Esophagus muscularis mucosa (tissue), 4 donors: ENCODE results near the gene FAN1. TPM values are rescaled to one million over a fixed set of nuclear protein-coding genes. Genes with fewer than 3 reads are reported as not detected.

ENCODE experiments used
- DNase-seq: peaks from one replicate; pipeline ENCODE4 v3.0.0-alpha.2; 2017; ENCODE audit errors: extremely low spot score
- H3K27ac ChIP-seq, 4 donors: fragments of 200-600 bp; sonication (generic); replicated peaks in 1 of 4; 1 replicate in 3 of 4; 2 replicates in 1 of 4; pipeline ENCODE4 v1.5.1; 2016 to 2019; ENCODE audit warnings: mild to moderate bottlenecking in 1 of 4
- H3K27me3 ChIP-seq, 4 donors: fragments of 200-600 bp; sonication (generic); one replicate each; pipeline versions ENCODE4 v1.5.1 to v1.6.0; 2016 to 2019
- H3K36me3 ChIP-seq, 4 donors: fragments of 200-600 bp; sonication (generic); one replicate each; pipeline ENCODE4 v1.5.1; 2016 to 2019
- H3K4me1 ChIP-seq, 4 donors: fragments of 200-600 bp; sonication (generic); one replicate each; pipeline ENCODE4 v1.5.1; 2016 to 2019
- H3K4me3 ChIP-seq, 4 donors: fragments of 200-600 bp; sonication (generic); 1 replicate in 2 of 4; 2 replicates in 2 of 4; pipeline ENCODE4 v1.5.1; 2016 to 2019; ENCODE audit warnings: mild to moderate bottlenecking in 4 of 4, moderate library complexity in 1 of 4
- H3K9me3 ChIP-seq, 4 donors: fragments of 200-600 bp; sonication (generic); 1 replicate in 3 of 4; 2 replicates in 1 of 4; pipeline ENCODE4 v1.5.1; 2016 to 2019
- EP300 ChIP-seq: sonication (generic); formaldehyde crosslinking; IDR thresholded peaks from one replicate; pipeline ENCODE4 v1.6.1; 2017; ENCODE audit warnings: antibody characterized with exemption
- POLR2A ChIP-seq: fragments of 450-650 bp; IDR thresholded peaks from one replicate; pipeline ENCODE4 v1.6.1; 2017; ENCODE audit warnings: antibody characterized with exemption, moderate library complexity, mild to moderate bottlenecking, low read depth
- POLR2AphosphoS5 ChIP-seq, 2 donors: sonication (generic); formaldehyde crosslinking; IDR thresholded peaks; one replicate each; pipeline ENCODE4 v1.6.1; 2017; ENCODE audit warnings: antibody characterized with exemption in 2 of 2
- WGBS: methylation state at CpG from one replicate; pipeline ENCODE4 v1.1.5; 2018; 5-methylcytosine and 5-hydroxymethylcytosine counted together
- intact Hi-C: fragments of 100-400 bp; cut with DNase I; formaldehyde crosslinking; loops from one replicate; pipeline ENCODE4 v1.15.1; 2023
- total RNA-seq, 4 donors: library from RNA; depleted of rRNA; stranded (reverse); fragments of >200 nt; gene quantifications; one replicate each; pipeline versions ENCODE4 v1.1.0 to v1.2.1, GENCODE V29; 2016
- TF ChIP-seq, protein P1 (sequence below), 3 experiments: fragments of 200-600 bp in 2 of 3; fragments of 450-650 bp in 1 of 3; sonication (generic) in 2 of 3; IDR thresholded peaks; one replicate each; pipeline ENCODE4 v1.5.1; 2017 to 2019; ENCODE audit warnings: antibody characterized with exemption in 3 of 3, mild to moderate bottlenecking in 2 of 3, moderate library complexity in 1 of 3

The FAN1 gene
- total RNA-seq, 4 donors from 2014 or later: 13.6 to 18.7 (median 17.4) TPM

- Histone ChIP-seq H3K4me1 (peaks cover 0 to 33% (median 7%) of the 10 kb centered on the region in 4 donors), H3K27me3 (no peaks in the 10 kb centered on the region), H3K27ac (peak overlapping the region; percentile 24 to 65 (median 25)), H3K4me3 (no peak overlapping the region), H3K9me3 (no peaks in the 10 kb centered on the region), H3K36me3 (peaks cover 52 to 100% (median 85%) of the 10 kb centered on the region in 4 donors)
- no peak for DNase-seq
- TF ChIP-seq EP300: no peak
- TF ChIP-seq POLR2A: no peak
- TF ChIP-seq POLR2AphosphoS5 (IDR thresholded peaks at IDR 0.05): no peak
- TF ChIP-seq, protein P1, sequence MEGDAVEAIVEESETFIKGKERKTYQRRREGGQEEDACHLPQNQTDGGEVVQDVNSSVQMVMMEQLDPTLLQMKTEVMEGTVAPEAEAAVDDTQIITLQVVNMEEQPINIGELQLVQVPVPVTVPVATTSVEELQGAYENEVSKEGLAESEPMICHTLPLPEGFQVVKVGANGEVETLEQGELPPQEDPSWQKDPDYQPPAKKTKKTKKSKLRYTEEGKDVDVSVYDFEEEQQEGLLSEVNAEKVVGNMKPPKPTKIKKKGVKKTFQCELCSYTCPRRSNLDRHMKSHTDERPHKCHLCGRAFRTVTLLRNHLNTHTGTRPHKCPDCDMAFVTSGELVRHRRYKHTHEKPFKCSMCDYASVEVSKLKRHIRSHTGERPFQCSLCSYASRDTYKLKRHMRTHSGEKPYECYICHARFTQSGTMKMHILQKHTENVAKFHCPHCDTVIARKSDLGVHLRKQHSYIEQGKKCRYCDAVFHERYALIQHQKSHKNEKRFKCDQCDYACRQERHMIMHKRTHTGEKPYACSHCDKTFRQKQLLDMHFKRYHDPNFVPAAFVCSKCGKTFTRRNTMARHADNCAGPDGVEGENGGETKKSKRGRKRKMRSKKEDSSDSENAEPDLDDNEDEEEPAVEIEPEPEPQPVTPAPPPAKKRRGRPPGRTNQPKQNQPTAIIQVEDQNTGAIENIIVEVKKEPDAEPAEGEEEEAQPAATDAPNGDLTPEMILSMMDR (IDR thresholded peaks at IDR 0.05): no peak
- WGBS: 78% methylated on average over 14 of the region's 14 CpGs
- intact Hi-C loops: no loop called here
These were observed 19.0 kb downstream of the FAN1 start for GRCh38 chr15:30922480-30923311.

GRCh38 chr15:30923429-30923828 is 19.7 kb downstream of the FAN1 start:
- intact Hi-C loops: no loop called here
- H3K36me3 ChIP-seq: peaks cover 52 to 100% (median 83%) of the 10 kb centered on the region in 4 donors
- peak overlapping the region; percentile 24 to 65 (median 25) for H3K27ac ChIP-seq

GRCh38 chr15:30924353-30924752 is 20.6 kb downstream of the FAN1 start:
- Histone ChIP-seq H3K27me3 (no peaks in the 10 kb centered on the region), H3K4me1 (peaks cover 0 to 26% (median 7%) of the 10 kb centered on the region in 4 donors), H3K9me3 (no peaks in the 10 kb centered on the region), H3K4me3 (no peak overlapping the region), H3K27ac (peak overlapping the region in 1 of 4 donors; percentile 65), H3K36me3 (peaks cover 52 to 100% (median 84%) of the 10 kb centered on the region in 4 donors)
- 87% methylated on average over 4 of the region's 5 CpGs for WGBS
- TF ChIP-seq POLR2A: no peak
- no peak for TF ChIP-seq EP300
- no peak for TF ChIP-seq POLR2AphosphoS5 (IDR thresholded peaks at IDR 0.05)
- TF ChIP-seq, protein P1 (IDR thresholded peaks at IDR 0.05): no peak
- intact Hi-C loops: no loop called here
- no peak for DNase-seq

More at GRCh38 chr15:30923429-30923828, 19.7 kb downstream of the FAN1 start:
- no peak for DNase-seq
- Histone ChIP-seq H3K9me3 (no peaks in the 10 kb centered on the region), H3K27me3 (no peaks in the 10 kb centered on the region), H3K4me1 (peaks cover 0 to 27% (median 7%) of the 10 kb centered on the region in 4 donors), H3K4me3 (no peak overlapping the region)
- WGBS: 54% methylated on average over 7 of the region's 7 CpGs
- no peak for TF ChIP-seq EP300
- TF ChIP-seq, protein P1 (IDR thresholded peaks at IDR 0.05): no peak
- TF ChIP-seq POLR2A: no peak
- TF ChIP-seq POLR2AphosphoS5 (IDR thresholded peaks at IDR 0.05): no peak

DNA sequence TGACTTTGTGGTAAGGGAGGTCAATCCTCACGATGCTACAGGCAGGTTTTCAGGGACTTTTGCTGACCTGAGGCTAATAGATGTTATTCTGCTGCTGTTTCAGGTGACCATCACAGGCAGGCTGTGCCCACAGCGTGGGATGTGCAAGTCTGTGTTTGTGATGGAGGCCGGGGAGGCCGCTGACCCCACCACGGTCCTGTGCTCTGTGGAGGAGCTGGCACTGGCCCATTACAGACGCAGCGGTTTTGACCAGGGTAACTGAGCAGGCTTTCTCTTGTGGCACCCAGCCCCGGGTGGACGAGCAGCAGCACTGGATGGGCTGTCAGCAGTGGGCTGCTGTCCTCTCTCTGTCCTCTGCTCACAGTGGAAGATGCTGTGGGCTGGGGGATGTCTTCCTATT is 22.0 kb downstream of the FAN1 start:
- peak; percentile 87 for DNase-seq
- Histone ChIP-seq H3K4me3 (no peak overlapping the region), H3K27me3 (no peaks in the 10 kb centered on the region), H3K36me3 (peaks cover 48 to 95% (median 86%) of the 10 kb centered on the region in 4 donors), H3K4me1 (peaks cover 0 to 26% (median 7%) of the 10 kb centered on the region in 4 donors), H3K9me3 (no peaks in the 10 kb centered on the region), H3K27ac (no peak overlapping the region)
- TF ChIP-seq POLR2AphosphoS5 (IDR thresholded peaks at IDR 0.05): no peak
- TF ChIP-seq EP300: no peak
- TF ChIP-seq, protein P1 (IDR thresholded peaks at IDR 0.05): no peak
- intact Hi-C loops: no loop called here
- no CpG with 5 or more reads among the region's 9 CpGs for WGBS
